K562 (cell line): ENCODE measurements around the gene LOXL3.

Experiments
- CBFB ChIP-seq: sonication (generic); formaldehyde crosslinking; IDR thresholded peaks from 2 replicates; pipeline ENCODE4 v1.4.0; 2020; ENCODE audit warnings: mild to moderate bottlenecking, missing genetic modification reagents
- RB1 ChIP-seq: fragments of 450-650 bp; IDR thresholded peaks from 2 replicates; pipeline ENCODE4 v1.6.1; 2017; ENCODE audit warnings: low read depth, mild to moderate bottlenecking
- TCF7 ChIP-seq: sonication (generic); IDR thresholded peaks from 2 replicates; pipeline ENCODE4 v1.6.1; 2016; ENCODE audit warnings: antibody characterized with exemption, borderline replicate concordance
- ZBTB26 ChIP-seq: fragments of 450-650 bp; formaldehyde crosslinking; IDR thresholded peaks from 2 replicates; pipeline ENCODE4 v1.4.0; 2022; ENCODE audit warnings: missing genetic modification characterization
- ZNF121 ChIP-seq: sonication (generic); formaldehyde crosslinking; conservative IDR thresholded peaks from 2 replicates; pipeline ENCODE4 v1.8.0; 2022; ENCODE audit warnings: missing genetic modification reagents
- TF ChIP-seq, protein P1 (sequence below), 3 experiments: IDR thresholded peaks in 2 of 3; conservative IDR thresholded peaks in 1 of 3; 2 replicates each; pipeline ENCODE4 v1.5.1; 2011 to 2012; ENCODE audit warnings: low read length in 3 of 3, mild to moderate bottlenecking in 3 of 3, control low read depth in 2 of 3, improper control_type of control experiment in 1 of 3, inconsistent platforms in 1 of 3, low read depth in 1 of 3, mixed read lengths in 1 of 3, moderate library complexity in 1 of 3; ENCODE audit not compliant: insufficient read depth in 2 of 3

GRCh38 chr2:74544634-74545033 is 9.1 kb downstream of the LOXL3 start:
- TF ChIP-seq, protein P1, sequence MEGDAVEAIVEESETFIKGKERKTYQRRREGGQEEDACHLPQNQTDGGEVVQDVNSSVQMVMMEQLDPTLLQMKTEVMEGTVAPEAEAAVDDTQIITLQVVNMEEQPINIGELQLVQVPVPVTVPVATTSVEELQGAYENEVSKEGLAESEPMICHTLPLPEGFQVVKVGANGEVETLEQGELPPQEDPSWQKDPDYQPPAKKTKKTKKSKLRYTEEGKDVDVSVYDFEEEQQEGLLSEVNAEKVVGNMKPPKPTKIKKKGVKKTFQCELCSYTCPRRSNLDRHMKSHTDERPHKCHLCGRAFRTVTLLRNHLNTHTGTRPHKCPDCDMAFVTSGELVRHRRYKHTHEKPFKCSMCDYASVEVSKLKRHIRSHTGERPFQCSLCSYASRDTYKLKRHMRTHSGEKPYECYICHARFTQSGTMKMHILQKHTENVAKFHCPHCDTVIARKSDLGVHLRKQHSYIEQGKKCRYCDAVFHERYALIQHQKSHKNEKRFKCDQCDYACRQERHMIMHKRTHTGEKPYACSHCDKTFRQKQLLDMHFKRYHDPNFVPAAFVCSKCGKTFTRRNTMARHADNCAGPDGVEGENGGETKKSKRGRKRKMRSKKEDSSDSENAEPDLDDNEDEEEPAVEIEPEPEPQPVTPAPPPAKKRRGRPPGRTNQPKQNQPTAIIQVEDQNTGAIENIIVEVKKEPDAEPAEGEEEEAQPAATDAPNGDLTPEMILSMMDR (IDR thresholded peaks at IDR 0.05 in 2 of 3, conservative IDR thresholded peaks at IDR 0.05 in 1 of 3; ENCODE audit: insufficient read depth in 2 of 3, low read depth in 1 of 3, low read length in 3 of 3): peak; percentile 15 to 44 (median 24); a peak in 3 of 6 replicates
- TF ChIP-seq ZBTB26 (CRISPR knock-in tag) (no peak), CBFB (no peak), ZNF121 (CRISPR knock-in tag) (no peak), RB1 (no peak), TCF7 (no peak)
